PFSK-1 (cell line): ENCODE results near the gene GPR160.

Experiments
- POLR2AphosphoS5 ChIP-seq: IDR thresholded peaks from 2 replicates; pipeline ENCODE4 v1.6.1; 2012; ENCODE audit warnings: low read depth, mild to moderate bottlenecking, control low read depth, low read length, moderate library complexity
- TAF1 ChIP-seq: IDR thresholded peaks from 2 replicates; pipeline ENCODE4 v1.6.1; 2012; ENCODE audit warnings: low read length, control low read depth, borderline replicate concordance; ENCODE audit not compliant: insufficient read depth
- TF ChIP-seq, protein P1 (sequence below), 2 experiments: IDR thresholded peaks; 2 replicates each; pipeline versions ENCODE4 v1.6.1 to v1.8.0; 2011 to 2012; ENCODE audit warnings: low read depth in 2 of 2, low read length in 2 of 2, control low read depth in 1 of 2, inconsistent platforms in 1 of 2, mild to moderate bottlenecking in 1 of 2, moderate library complexity in 1 of 2; ENCODE audit not compliant: insufficient read depth in 1 of 2

DNA sequence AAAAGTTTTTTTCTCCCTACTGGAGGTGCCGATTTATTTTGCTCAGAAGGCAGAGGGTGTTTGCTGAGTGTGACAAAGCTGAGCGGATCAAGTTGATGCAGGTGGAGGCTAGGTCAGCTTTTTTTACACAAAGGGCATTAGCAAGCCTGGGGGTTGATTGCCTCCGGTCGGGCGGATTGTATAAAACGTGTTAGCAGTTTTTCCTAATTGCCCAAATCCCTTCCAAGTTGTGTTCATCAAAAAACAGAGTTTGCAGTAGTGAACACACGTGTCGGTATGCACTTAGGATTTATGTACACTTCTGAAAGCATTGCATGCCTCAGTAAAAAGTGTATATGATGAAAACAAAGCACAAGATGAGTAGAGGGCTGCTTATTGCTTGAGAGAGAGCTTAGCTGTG, 2.6 kb downstream of the GPR160 start:
- no peak for TF ChIP-seq POLR2AphosphoS5
- TF ChIP-seq, protein P1, sequence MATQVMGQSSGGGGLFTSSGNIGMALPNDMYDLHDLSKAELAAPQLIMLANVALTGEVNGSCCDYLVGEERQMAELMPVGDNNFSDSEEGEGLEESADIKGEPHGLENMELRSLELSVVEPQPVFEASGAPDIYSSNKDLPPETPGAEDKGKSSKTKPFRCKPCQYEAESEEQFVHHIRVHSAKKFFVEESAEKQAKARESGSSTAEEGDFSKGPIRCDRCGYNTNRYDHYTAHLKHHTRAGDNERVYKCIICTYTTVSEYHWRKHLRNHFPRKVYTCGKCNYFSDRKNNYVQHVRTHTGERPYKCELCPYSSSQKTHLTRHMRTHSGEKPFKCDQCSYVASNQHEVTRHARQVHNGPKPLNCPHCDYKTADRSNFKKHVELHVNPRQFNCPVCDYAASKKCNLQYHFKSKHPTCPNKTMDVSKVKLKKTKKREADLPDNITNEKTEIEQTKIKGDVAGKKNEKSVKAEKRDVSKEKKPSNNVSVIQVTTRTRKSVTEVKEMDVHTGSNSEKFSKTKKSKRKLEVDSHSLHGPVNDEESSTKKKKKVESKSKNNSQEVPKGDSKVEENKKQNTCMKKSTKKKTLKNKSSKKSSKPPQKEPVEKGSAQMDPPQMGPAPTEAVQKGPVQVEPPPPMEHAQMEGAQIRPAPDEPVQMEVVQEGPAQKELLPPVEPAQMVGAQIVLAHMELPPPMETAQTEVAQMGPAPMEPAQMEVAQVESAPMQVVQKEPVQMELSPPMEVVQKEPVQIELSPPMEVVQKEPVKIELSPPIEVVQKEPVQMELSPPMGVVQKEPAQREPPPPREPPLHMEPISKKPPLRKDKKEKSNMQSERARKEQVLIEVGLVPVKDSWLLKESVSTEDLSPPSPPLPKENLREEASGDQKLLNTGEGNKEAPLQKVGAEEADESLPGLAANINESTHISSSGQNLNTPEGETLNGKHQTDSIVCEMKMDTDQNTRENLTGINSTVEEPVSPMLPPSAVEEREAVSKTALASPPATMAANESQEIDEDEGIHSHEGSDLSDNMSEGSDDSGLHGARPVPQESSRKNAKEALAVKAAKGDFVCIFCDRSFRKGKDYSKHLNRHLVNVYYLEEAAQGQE (IDR thresholded peaks at IDR 0.05; ENCODE audit: insufficient read depth in 1 of 2, low read depth in 2 of 2, low read length in 2 of 2): no peak
- TF ChIP-seq TAF1: no peak
